ENCODE results near the gene TGM5. TPM values are rescaled to one million over a fixed set of nuclear protein-coding genes. Genes with fewer than 3 reads are reported as not detected.

TGM5 gene
- total RNA-seq, 1 experiment from 2014 or later: 0.39 TPM

- TF ChIP-seq CTCF (conservative IDR thresholded peaks at IDR 0.05) (no peak), EZH2 (IDR thresholded peaks at IDR 0.05; ENCODE audit: low read depth) (no peak)
Observed at GRCh38 chr15:43279496-43279895, 12.8 kb upstream of the TGM5 start.

GRCh38 chr15:43278869-43279268, 12.1 kb upstream of the TGM5 start:
- intact Hi-C loops (cut with micrococcal nuclease; ENCODE audit: unreplicated experiment): no loop called here
- peaks cover 1% of the 10 kb centered on the region; the same call in 1 of the 2 replicates for H3F3A ChIP-seq (ENCODE audit: insufficient read depth, low read depth)
- ChIA-PET POLR2A (ENCODE audit: unreplicated experiment) (no interaction called here), CTCF (interaction anchor here (1.2 kb wide), 1 partner anchor 54 kb away, joined by 4 read pairs; no protein-coding TSS in a partner anchor)
- BruUV-seq (replicated peaks): no TSS peak
- H3K36me3 ChIP-seq (ENCODE audit: low read depth): no peaks in the 10 kb centered on the region
- H3K4me2 ChIP-seq: no peak overlapping the region
- no peaks in the 10 kb centered on the region for H3K79me2 ChIP-seq (ENCODE audit: low read depth)
- DNase-seq: no peak
- no peak overlapping the region for H3K4me3 ChIP-seq
- no peak overlapping the region for H3K27ac ChIP-seq
- no peaks in the 10 kb centered on the region for H3K9me3 ChIP-seq (ENCODE audit: insufficient read depth, low read depth)
- peaks cover 8% of the 10 kb centered on the region for H3K4me1 ChIP-seq (replicated peaks; ENCODE audit: insufficient read depth)
- H3K9me2 ChIP-seq (ENCODE audit: insufficient read depth): no peaks in the 10 kb centered on the region
- no peaks in the 10 kb centered on the region for H3K27me3 ChIP-seq (ENCODE audit: insufficient read depth, low read depth)
- TF ChIP-seq EZH2 (IDR thresholded peaks at IDR 0.05; ENCODE audit: low read depth) (no peak), CTCF (conservative IDR thresholded peaks at IDR 0.05) (no peak)
- no peaks in the 10 kb centered on the region for H4K20me1 ChIP-seq (ENCODE audit: insufficient read depth)
- no peak overlapping the region for H2AFZ ChIP-seq

More at GRCh38 chr15:43279496-43279895, 12.8 kb upstream of the TGM5 start:
- intact Hi-C loops (cut with micrococcal nuclease; ENCODE audit: unreplicated experiment): no loop called here
- no TSS peak for BruUV-seq (replicated peaks)
- Histone ChIP-seq H3K4me3 (no peak overlapping the region), H3K27ac (no peak overlapping the region), H3K79me2 (ENCODE audit: low read depth) (no peaks in the 10 kb centered on the region), H3K4me1 (replicated peaks; ENCODE audit: insufficient read depth) (peaks cover 9% of the 10 kb centered on the region), H2AFZ (no peak overlapping the region), H3K36me3 (ENCODE audit: low read depth) (no peaks in the 10 kb centered on the region), H4K20me1 (ENCODE audit: insufficient read depth) (no peaks in the 10 kb centered on the region), H3K4me2 (no peak overlapping the region), H3K9me2 (ENCODE audit: insufficient read depth) (no peaks in the 10 kb centered on the region), H3K9me3 (ENCODE audit: insufficient read depth, low read depth) (no peaks in the 10 kb centered on the region), H3K27me3 (ENCODE audit: insufficient read depth, low read depth) (no peaks in the 10 kb centered on the region), H3F3A (ENCODE audit: insufficient read depth, low read depth) (no peaks in the 10 kb centered on the region)
- no peak for DNase-seq
- POLR2A ChIA-PET (ENCODE audit: unreplicated experiment): no interaction called here
- CTCF ChIA-PET: no interaction called here

GRCh38 chr15:43277901-43278300, 11.2 kb upstream of the TGM5 start:
- H3K79me2 ChIP-seq (ENCODE audit: low read depth): no peaks in the 10 kb centered on the region
- H3K36me3 ChIP-seq (ENCODE audit: low read depth): no peaks in the 10 kb centered on the region
- peaks cover 3% of the 10 kb centered on the region; the same call in 1 of the 2 replicates for H3F3A ChIP-seq (ENCODE audit: insufficient read depth, low read depth)
- H3K9me2 ChIP-seq (ENCODE audit: insufficient read depth): no peaks in the 10 kb centered on the region
- ChIA-PET CTCF (interaction anchor here (1.2 kb wide), 1 partner anchor 53 kb away, joined by 4 read pairs; no protein-coding TSS in a partner anchor), POLR2A (ENCODE audit: unreplicated experiment) (no interaction called here)
- H2AFZ ChIP-seq: no peak overlapping the region
- TF ChIP-seq EZH2 (IDR thresholded peaks at IDR 0.05; ENCODE audit: low read depth): no peak
- TF ChIP-seq CTCF (conservative IDR thresholded peaks at IDR 0.05): no peak
- peaks cover 6% of the 10 kb centered on the region; the same call in 1 of the 2 replicates for H3K4me1 ChIP-seq (replicated peaks; ENCODE audit: insufficient read depth)
- intact Hi-C loops (cut with micrococcal nuclease; ENCODE audit: unreplicated experiment): no loop called here
- no peaks in the 10 kb centered on the region for H3K9me3 ChIP-seq (ENCODE audit: insufficient read depth, low read depth)
- no peak overlapping the region for H3K27ac ChIP-seq
- no peak for DNase-seq
- no peak overlapping the region for H3K4me2 ChIP-seq
- no peak overlapping the region for H3K4me3 ChIP-seq
- no peaks in the 10 kb centered on the region for H3K27me3 ChIP-seq (ENCODE audit: insufficient read depth, low read depth)
- H4K20me1 ChIP-seq (ENCODE audit: insufficient read depth): no peaks in the 10 kb centered on the region
- no TSS peak for BruUV-seq (replicated peaks)

Data from PC-9 (cell line).